ENCODE results near the gene PPHLN1.

The PPHLN1 gene

DNA sequence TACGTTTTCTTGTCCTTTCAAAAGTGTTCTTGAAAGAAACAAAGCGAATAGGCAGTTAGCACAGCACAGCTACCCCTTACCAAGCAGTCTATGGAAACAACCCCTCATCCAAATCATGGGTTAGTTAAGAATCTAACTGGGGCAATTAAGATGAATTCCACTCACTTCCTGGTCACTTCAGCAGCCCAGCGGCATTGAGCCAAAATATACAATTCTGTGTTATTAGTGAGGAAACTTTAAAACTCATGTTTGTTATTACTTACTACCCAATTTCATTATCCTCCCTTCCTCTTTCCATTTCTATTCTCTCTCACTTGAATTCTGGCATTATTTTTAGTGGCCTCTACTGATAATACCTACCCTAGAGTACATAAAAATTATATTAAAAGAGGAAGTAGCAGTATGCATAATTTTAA is 121.4 kb downstream of the PPHLN1 start:
- H3K9me3 ChIP-seq = no peaks in the 10 kb centered on the region
- no peak for DNase-seq
- H3K36me3 ChIP-seq = peaks cover 34% of the 10 kb centered on the region
- H3K4me1 ChIP-seq = no peaks in the 10 kb centered on the region
- no peak overlapping the region for H3K4me3 ChIP-seq (ENCODE audit: low read depth, low read length)
- TF ChIP-seq, protein P1, sequence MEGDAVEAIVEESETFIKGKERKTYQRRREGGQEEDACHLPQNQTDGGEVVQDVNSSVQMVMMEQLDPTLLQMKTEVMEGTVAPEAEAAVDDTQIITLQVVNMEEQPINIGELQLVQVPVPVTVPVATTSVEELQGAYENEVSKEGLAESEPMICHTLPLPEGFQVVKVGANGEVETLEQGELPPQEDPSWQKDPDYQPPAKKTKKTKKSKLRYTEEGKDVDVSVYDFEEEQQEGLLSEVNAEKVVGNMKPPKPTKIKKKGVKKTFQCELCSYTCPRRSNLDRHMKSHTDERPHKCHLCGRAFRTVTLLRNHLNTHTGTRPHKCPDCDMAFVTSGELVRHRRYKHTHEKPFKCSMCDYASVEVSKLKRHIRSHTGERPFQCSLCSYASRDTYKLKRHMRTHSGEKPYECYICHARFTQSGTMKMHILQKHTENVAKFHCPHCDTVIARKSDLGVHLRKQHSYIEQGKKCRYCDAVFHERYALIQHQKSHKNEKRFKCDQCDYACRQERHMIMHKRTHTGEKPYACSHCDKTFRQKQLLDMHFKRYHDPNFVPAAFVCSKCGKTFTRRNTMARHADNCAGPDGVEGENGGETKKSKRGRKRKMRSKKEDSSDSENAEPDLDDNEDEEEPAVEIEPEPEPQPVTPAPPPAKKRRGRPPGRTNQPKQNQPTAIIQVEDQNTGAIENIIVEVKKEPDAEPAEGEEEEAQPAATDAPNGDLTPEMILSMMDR (IDR thresholded peaks at IDR 0.05; ENCODE audit: low read depth, low read length) = no peak
- no peaks in the 10 kb centered on the region for H3K27me3 ChIP-seq

GRCh38 chr12:42448841-42449240 is 122.9 kb downstream of the PPHLN1 start:
- Histone ChIP-seq H3K4me1 (no peaks in the 10 kb centered on the region), H3K9me3 (no peaks in the 10 kb centered on the region), H3K27me3 (no peaks in the 10 kb centered on the region), H3K36me3 (peaks cover 19% of the 10 kb centered on the region), H3K4me3 (ENCODE audit: low read depth, low read length) (no peak overlapping the region)
- TF ChIP-seq, protein P1 (IDR thresholded peaks at IDR 0.05; ENCODE audit: low read depth, low read length) = no peak
- no peak for DNase-seq

GRCh38 chr12:42450248-42450647 is 124.3 kb downstream of the PPHLN1 start:
- DNase-seq = no peak
- Histone ChIP-seq H3K4me3 (ENCODE audit: low read depth, low read length) (no peak overlapping the region), H3K9me3 (no peaks in the 10 kb centered on the region), H3K4me1 (no peaks in the 10 kb centered on the region), H3K36me3 (peaks cover 12% of the 10 kb centered on the region), H3K27me3 (no peaks in the 10 kb centered on the region)
- TF ChIP-seq, protein P1 (IDR thresholded peaks at IDR 0.05; ENCODE audit: low read depth, low read length) = no peak

DNA sequence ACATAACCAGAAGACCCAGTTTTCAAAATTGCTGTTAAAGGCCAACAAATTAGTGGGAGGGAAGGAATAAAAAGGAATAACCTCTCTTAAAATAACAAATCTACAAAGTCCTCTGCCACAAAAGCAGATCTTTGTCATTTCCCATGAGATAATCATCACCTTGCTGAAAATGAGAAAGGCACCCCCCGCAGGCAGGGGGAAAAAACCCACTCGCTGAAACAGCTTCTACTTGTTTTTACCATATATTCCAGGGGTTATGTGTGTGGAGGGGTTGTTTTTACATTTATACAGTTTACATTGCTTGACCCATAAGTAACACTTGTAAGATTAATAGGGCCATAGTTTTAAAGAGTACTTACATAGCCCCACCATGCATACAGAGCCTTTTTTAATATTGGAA is 132.6 kb downstream of the PPHLN1 start:
- TF ChIP-seq, protein P1 (IDR thresholded peaks at IDR 0.05; ENCODE audit: low read depth, low read length) = no peak
- Histone ChIP-seq H3K4me3 (ENCODE audit: low read depth, low read length) (no peak overlapping the region), H3K27me3 (no peaks in the 10 kb centered on the region), H3K9me3 (no peaks in the 10 kb centered on the region), H3K4me1 (no peaks in the 10 kb centered on the region), H3K36me3 (peaks cover 58% of the 10 kb centered on the region)
- DNase-seq = no peak

- Histone ChIP-seq H3K36me3 (peaks cover 66% of the 10 kb centered on the region), H3K9me3 (no peaks in the 10 kb centered on the region), H3K4me3 (ENCODE audit: low read depth, low read length) (no peak overlapping the region), H3K27me3 (no peaks in the 10 kb centered on the region), H3K4me1 (no peaks in the 10 kb centered on the region)
- TF ChIP-seq, protein P1 (IDR thresholded peaks at IDR 0.05; ENCODE audit: low read depth, low read length) = no peak
- no peak for DNase-seq
Observed at GRCh38 chr12:42459336-42459847, 133.4 kb downstream of the PPHLN1 start.

GRCh38 chr12:42462486-42462885 is 136.5 kb downstream of the PPHLN1 start:
- H3K4me1 ChIP-seq = no peaks in the 10 kb centered on the region
- DNase-seq = no peak
- no peak overlapping the region for H3K4me3 ChIP-seq (ENCODE audit: low read depth, low read length)
- no peaks in the 10 kb centered on the region for H3K9me3 ChIP-seq
- peaks cover 85% of the 10 kb centered on the region for H3K36me3 ChIP-seq
- H3K27me3 ChIP-seq = no peaks in the 10 kb centered on the region
- TF ChIP-seq, protein P1 (IDR thresholded peaks at IDR 0.05; ENCODE audit: low read depth, low read length) = no peak

Data from BE2C (cell line).